ENCODE data around the gene CCDC30.

Gene CCDC30

DNA sequence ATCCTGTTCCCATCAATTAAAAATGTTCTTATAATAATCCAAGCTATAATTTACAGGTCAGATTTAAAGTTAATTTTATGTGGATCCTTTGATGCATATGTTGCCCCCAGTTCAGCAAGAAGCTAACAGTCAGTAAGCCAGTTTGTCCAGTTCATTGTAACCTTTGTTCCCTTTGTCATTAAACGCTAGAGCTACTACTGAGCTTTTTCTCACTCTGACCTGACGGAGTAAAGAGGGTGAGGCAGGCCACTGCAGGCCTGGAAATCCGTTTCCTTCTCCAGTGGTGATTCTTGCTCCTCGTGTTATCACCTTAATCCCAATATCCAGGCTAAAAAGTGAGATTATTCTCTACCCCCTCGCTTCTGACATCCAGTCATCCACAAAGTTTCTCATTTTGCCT, 229.4 kb downstream of the CCDC30 start:
- no peak for DNase-seq (ENCODE audit: low spot score)

DNA sequence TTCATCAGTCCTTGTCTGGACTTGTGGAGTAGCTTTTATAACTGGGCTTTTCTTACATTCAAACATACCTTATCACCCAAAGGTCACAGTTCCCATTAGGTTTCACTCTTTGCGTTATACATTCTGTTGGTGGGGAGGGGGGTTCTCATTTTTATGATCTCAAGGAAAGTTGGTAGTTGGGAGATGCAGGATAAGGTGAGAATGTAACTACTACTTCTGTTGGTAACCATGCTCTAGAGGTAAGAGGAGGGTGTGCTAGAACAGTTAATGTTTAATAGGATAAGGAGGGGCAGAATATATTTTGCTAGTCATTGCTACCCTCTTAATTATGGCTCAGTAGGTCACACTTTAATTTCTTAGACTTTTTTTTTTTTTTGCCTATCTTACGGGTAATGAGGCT, 229.8 kb downstream of the CCDC30 start:
- no peak for DNase-seq (ENCODE audit: low spot score)

DNA sequence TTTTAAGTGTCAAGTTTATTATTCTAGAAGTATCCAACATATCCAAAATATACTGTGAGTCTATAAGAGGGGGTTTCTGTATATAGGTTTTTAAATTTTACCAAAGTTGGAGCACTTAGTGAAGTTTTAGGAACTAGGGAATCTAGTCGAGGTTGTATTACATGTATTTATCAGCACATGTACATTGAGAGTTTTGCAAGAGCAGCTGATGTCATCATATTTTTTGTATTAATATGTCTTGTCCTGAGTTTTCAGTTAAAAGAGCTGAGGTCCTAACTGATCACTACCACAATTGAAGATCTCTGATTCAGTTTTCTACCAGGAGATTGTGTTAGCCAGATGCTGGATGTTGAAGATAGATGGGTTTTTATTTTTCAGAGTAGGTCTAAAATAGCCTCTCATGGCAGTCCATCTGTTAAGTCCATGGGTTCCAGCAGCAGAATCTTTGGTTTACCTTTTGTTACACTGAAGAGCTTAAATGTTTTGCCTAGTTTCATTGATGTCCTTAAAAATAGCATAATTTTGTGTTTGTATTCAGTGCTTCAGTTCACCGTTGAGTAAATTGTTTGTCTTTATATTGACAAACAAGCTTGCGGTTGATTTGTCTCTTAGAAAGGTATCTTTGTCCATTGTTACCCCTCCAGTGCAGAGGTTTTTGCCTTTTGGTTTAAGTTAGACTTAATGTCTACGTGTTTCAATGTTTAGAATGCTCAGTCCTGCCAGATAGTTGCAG, 235.2 kb downstream of the CCDC30 start:
- no peak for DNase-seq (ENCODE audit: low spot score)

DNA sequence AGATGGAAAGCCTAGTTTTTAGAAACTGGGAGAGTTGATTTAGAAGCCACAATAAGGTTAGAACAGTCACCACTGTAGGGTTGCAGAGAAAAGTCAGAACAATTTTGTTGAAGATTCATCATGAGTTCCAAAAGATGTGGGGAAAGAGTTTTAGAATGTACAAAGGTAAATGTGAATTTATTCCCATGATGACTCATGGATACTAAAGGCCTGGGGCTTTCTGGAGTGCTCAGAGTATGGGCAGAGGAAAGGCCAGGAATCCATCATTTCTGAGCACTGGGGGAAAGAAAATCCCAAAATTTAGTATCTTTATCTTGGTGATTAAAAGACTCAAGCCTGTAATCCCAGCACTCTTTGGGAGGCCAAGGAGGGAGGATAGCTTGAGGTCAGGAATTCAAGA, 236.9 kb downstream of the CCDC30 start:
- DNase-seq (ENCODE audit: low spot score): no peak

DNA sequence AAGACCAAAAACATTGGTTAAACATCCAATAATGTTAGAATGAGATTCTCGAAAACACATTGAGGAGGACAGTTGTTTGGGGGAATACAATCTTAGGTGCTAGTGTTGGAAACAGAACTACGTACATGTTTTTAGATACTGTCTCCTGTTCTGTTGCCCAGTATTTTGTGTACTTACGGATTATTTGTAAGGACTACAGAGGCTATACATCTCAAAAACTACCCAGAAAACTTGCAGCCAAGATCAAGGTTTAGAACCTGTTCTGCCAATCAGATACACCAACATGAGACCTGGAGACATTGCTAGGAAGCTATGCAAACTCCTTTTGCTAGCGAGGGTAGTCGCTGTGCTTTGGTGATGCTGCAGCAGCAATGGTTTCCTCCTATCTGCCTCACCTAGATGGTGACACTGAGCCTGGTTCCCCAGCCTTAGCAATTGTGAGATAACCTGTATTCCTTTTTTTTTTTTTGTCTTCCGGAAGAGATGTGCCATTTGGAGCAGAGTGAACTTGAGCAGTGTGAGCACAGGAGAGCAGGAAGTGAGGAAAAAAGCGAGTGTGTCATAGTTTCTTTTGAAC, 240.9 kb downstream of the CCDC30 start:
- DNase-seq (ENCODE audit: low spot score): no peak
